GM21737 (cell line): ENCODE measurements around the gene CACNA1C.

ENCODE experiments used
- ATAC-seq: cut with Tn5 transposase; IDR thresholded peaks from one replicate; pipeline ENCODE4 v1.9.1; 2021; ENCODE audit warnings: mild to moderate bottlenecking, moderate library complexity; ENCODE audit not compliant: unreplicated experiment

CACNA1C gene

DNA sequence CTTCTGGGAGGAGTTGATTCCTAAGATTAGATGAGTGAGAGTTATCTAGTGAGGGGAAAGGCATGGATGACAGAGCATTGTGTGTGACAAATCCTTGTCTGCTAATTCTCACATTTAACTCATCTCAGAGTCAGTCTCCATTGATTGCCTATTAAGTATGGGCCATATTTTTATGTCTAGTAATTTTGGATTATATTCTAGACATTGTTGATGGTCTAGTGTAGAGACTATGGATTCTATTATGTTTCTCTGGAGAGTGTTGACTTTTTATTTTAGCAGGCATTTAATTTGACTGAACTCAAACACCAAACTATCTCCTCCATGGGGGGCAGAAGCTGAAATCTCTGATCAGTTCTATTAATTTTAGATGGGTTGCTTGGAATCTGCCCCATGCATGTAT lies 114.4 kb downstream of the CACNA1C start:
- ATAC-seq = no peak

DNA sequence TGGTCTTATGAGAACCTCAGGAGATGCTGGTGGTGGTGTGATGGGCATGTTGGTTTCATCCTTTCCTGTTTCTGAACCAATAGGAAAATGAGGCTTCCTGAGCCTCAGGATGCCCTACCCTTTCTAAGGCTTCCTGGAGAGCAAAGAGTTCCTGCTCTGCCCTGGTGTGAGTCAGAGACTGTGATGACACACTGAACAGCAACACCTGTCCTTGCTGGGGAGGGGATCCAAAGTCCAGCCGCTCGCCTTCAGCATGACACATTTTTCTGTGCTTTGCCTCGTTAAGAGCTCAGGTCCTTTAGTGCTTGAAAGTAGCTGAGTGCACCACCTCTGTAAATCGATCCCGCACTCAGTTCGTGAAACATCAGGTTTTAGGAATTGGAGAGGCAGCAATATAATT lies 116.0 kb downstream of the CACNA1C start:
- ATAC-seq = no peak

DNA sequence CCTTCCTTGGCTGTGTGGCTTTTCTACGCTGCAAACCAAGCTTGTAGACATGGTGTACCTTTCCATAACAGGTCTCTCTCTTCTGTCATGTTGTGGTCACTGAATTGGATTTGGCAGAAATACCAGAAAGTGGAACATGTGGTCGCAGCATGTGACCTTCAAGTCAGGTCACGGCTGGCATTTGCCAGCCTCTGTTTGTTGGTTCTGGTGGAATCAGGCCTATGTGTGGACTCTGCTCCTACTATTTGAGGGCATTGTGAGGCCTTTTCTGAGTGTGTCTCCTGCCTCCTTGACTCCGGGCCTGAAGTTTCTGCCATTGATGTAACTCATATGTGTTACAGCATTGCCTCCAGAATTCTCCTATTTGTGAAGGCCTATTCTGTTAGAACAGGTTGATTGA lies 116.7 kb downstream of the CACNA1C start:
- no peak for ATAC-seq

- no peak for ATAC-seq
These were observed 117.2 kb downstream of the CACNA1C start for GRCh38 chr12:2169940-2170339.

DNA sequence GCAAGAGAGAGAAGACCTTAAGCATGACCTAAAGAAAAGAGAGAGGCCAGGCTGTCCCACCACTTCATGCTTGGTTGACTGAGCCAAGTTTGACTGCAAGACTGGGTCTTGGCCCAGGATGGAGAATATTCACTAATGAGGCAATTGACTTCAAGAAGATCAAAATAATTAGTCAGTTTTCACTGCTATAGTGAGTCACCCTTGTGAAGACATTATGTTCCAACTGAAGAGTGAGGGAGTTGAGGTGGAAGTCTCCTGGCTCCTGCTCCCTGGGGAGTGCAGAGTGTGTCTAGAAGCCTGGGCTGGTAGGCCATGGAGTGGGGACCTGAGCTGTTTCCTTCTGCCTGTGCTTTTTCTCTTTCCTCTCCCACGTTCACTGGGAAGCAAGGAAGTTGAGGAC lies 117.6 kb downstream of the CACNA1C start:
- ATAC-seq = no peak

DNA sequence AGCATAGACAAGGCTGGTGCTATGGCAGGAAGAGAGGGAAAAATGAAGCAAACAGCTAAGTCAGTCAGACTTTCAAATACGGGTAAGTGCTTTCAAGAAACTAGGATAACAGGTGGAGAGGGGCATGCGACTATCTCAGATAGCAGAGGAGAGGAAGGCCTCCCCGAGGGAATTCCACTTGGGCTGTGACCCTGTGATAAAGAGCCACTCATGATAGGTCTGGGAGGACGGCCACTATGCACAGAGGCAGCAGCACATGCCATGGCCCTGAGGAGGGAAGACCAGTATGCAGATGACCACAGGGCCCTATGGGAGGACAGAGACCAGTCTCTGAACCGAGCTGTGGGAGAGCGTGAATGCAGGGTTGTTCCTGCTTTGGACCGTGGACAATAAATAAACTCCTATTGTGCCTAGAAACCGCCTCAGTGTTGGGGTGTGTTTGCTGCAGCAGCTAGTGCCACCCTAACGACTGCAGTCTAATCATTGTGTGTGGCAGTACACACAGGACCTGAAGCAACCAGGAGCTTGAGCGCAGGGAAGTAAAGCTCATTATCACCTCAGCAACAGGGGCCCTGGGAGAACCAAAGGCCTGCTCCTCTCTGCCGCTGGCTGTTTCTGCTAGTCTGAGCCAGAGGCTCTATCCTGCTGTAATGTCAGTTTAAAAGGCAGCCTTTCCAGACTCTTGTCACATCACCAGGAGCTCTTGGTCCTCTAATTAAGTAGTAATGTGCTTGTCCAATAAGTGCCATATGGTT lies 119.1 kb downstream of the CACNA1C start:
- no peak for ATAC-seq

GRCh38 chr12:2172491-2173214 lies 119.9 kb downstream of the CACNA1C start:
- ATAC-seq = no peak

DNA sequence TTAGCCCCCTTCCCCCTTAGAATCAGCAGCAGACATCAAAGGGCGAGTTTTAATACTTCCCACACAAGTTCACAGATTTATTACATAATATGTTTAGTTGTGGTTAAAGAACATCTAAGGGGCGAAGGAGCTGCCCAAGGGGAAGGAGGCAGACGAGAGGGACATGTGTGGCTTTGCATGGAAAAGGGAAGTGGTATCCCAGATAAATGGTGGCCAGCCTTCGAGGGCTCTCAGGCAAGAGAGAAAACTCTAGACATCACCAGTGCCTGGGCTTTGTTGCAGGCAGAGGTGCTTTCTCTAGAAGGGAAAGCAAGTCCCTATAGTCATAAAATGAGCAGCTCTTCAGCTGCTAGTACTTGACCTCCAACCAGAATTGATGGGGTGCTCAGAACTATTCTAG lies 121.2 kb downstream of the CACNA1C start:
- no peak for ATAC-seq

DNA sequence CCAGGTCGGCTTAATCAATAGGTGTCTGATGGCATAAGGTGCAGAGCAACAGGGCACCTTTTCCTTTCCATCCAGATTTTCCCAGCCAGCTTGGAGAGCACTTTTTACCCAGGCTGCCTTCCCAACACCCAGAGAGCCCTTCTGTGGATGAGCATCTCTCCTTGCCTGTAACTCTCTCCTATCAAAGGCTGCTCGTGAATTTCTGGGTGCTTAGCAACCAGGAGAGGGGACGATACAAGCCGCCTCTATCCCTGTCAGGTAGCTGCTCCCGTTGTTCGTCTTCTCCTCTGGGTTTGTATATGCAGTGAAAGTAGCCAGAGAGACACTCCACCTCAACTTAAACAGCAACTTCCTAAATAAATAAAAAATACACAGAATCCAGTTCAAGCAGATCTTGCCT lies 124.2 kb downstream of the CACNA1C start:
- no peak for ATAC-seq

DNA sequence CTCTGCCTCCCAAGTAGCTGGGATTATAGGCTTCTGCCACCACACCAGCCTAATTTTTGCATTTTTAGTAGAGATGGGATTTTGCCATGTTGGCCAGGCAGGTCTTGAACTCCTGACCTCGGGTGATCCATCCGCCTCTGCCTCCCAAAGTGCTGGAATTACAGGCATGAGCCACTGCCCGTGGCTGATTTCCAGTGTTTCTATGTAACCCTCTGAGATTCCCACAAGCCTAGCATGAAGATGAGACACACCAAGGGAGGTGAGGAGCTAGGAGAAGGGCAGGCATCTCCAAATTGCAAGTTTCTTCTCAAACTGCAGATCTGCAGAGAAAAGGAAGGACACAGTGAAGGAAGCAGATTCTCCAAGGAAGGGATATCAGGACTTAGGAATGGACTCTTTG lies 125.0 kb downstream of the CACNA1C start:
- ATAC-seq = no peak

- ATAC-seq = no peak
These were observed 126.3 kb downstream of the CACNA1C start for GRCh38 chr12:2179058-2179457.

DNA sequence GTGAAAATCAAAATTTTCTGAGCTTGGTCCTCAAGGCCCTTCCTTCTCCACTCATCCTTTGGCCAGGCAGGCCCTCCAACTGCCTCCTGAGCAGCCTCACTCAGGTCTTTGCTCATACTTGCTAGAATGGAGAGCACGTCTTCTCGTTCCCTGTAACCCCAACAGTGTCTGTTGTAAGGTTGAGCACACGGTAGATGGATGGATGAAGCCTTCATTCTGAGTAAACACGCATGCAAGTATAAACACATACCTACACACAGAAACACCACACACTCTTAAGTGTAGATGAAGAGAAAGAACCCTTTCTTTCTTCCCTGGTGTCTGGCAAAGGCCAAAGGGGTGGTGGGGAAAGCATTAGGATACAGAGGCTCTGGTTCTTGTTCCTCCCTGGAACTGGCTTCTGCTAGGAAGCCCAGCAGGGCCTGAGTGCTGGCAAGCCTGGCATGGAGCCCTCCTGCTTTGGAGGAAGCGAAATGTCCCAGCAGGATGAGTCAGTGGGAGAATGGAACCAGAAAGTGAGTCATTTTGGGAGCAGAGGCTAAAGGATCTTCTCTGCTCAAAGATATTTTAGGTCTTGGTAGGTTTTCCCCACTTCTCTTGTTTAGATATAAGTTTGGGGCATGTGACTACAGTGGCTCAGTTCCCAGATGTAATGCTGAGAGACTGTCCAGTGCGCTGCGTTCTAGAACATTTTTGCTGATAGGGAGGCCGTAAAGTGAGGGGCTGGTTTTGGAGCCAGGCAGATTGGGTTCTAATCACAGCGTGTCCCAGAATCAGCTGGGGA lies 127.4 kb downstream of the CACNA1C start:
- no peak for ATAC-seq

DNA sequence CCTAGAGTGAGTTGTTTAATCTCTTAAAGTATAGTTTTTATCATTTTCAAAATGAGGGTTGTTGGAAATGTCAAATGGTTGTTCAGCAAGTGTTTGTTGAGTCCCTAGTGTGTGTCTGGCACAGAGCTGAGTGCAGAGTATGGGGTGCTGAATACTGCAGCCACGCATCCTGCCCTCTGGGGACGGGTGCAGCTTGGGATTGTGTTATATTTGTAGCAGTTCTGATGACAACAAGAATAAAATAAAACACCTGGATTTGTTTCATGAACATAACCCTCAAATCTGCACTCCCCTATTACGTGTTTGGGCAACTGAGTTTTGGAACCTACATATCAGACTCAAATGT lies 127.9 kb downstream of the CACNA1C start:
- ATAC-seq = no peak

DNA sequence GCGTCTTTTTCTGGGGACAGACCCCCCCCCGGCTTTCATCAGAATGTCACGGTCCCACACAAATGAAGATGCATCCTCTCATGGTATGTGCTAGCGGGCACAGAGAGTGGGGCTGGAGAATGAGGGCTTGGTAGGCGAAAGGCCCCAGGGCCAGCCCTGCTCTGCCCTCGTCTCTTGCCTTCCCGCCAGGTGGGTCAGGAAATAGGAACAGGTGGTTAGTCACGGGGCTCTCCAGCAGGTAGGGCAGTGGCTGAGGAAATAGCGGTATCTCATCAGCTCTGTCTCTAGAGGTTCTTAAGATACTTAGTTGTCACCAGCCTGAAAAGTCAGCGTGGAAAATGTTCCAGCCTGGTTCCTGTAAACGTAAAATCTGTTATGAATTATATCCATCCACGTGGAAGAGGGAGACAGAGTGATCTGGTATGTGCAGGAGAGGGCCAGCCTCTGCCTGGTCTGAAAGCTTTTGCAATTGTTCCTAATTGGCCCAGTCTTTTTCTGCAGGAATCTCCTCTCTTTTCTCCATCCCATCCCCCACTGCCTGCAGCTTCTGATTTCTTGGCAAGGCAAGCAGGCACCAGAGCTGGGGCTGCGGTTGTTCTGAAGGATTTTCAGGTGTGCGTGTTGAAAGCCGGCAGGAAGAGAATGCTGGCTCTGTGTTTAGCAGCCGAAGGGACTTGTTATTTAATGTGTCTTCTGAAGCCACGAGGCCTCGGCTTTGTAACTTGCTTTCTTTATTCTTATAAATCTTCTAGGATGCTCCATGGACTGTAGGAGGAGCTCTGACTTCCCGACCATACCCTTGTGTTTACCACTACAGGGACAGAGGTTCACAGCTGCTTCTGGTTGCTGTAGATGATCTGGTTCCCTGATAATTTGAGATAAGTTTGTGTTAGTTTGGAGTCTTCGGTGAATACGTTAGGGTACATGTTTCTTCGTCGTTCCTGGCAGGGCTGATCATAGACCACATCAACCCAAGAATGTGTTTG lies 131.1 kb downstream of the CACNA1C start:
- ATAC-seq = no peak

- no peak for ATAC-seq
These were observed 133.1 kb downstream of the CACNA1C start for GRCh38 chr12:2185751-2186341.

GRCh38 chr12:2187195-2187945 lies 134.6 kb downstream of the CACNA1C start:
- no peak for ATAC-seq

GRCh38 chr12:2190085-2190484 lies 137.3 kb downstream of the CACNA1C start:
- no peak for ATAC-seq

DNA sequence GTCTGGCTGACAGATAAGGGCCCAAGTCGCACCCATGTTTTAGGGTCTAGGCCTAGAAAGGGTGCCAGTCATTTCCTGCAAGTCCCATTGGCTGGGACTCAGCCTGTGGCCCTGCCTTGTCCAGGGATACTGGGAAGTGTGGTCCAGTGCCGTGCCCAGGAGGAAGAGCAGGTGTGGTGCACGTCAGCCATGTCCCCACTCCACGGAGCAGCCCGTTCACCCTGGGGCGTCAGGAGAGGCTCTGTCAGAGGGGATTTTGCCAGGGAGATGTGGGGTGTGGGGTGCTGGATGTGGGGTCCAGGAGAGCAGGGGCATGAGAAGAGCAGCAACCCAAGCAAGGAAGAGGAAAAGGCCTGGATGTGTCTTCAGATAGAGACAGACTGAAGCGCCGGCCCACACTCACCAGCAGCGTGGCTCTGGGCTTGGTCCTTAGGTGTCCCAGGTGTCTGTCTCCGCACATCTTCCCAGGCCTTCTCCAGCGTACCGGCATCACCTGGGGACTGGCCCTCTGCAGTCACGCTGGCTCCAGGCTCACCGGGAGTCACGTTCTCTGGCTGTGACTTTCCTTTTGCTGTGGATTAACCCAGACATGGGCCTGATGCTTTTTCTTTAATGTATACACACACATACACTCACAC lies 138.2 kb downstream of the CACNA1C start:
- ATAC-seq = no peak

DNA sequence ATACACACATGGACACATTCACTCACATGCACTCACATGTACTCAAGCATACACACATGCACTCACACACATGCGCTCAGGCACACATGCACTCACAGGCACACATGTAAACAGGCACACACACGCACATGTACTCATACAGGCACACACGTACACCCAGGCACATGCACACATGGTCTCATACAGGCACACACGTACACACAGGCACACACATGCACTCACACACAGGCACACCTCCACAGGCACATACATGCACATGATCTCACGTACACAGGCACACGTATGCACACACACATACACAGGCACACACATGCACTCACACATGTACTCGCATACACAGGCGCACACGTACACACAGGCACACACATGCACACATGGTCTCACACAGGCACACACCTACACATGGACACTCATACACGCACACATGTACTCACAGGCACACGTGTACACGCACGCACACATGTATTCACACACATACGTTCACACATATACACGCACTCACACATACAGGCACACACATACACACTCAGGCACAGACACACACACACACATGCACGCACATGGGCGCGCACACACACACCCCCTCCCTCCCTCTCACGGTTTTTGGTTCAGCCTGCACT lies 138.9 kb downstream of the CACNA1C start:
- no peak for ATAC-seq
